ENCODE data around the gene SASH1. TPM values are rescaled to one million over a fixed set of nuclear protein-coding genes. Genes with fewer than 3 reads are reported as not detected.
A peak's percentile ranks its signal among the peaks of the same experiment; 100 is the strongest.

Gene SASH1
- total RNA-seq, 2 donors from 2014 or later, result 4.6 to 12.4 TPM

GRCh38 chr6:148521586-148521985 is 178.9 kb downstream of the SASH1 start:
- Histone ChIP-seq H3K36me3 (ENCODE audit: control insufficient read depth, insufficient read depth, low read length) (peaks cover 38% of the 10 kb centered on the region), H3K4me3 (ENCODE audit: low read length) (no peak overlapping the region), H3K27me3 (ENCODE audit: control insufficient read depth, insufficient read depth, low read length, poor library complexity, severe bottlenecking) (no peaks in the 10 kb centered on the region), H3K9me3 (ENCODE audit: control insufficient read depth, low read length) (no peaks in the 10 kb centered on the region), H3K27ac (ENCODE audit: low read depth, low read length) (peak overlapping the region; percentile 67), H3K9ac (ENCODE audit: extremely low read depth, low read length, poor library complexity, severe bottlenecking) (no peak overlapping the region), H3K4me1 (ENCODE audit: control insufficient read depth, insufficient read depth, low read length) (peaks cover 3% of the 10 kb centered on the region)
- no peaks in the 10 kb centered on the region for H3K9me3 Mint-ChIP-seq
- H3K27ac Mint-ChIP-seq, result no peak overlapping the region
- peaks cover 18% of the 10 kb centered on the region for H3K4me1 Mint-ChIP-seq
- H3K27me3 Mint-ChIP-seq (ENCODE audit: insufficient read depth), result no peaks in the 10 kb centered on the region
- H3K4me3 Mint-ChIP-seq, result no peak overlapping the region
- peaks cover 19% of the 10 kb centered on the region for H3K36me3 Mint-ChIP-seq (ENCODE audit: low read depth)
- 100% methylated on average over 1 of the region's 1 CpG for WGBS, 2 experiments (ENCODE audit: insufficient coverage in 1 of 2, insufficient read length in 1 of 2)
- TF ChIP-seq CTCF (conservative IDR thresholded peaks at IDR 0.05), result no peak
- no peak for DNase-seq

GRCh38 chr6:148523048-148523447 is 180.4 kb downstream of the SASH1 start:
- Histone ChIP-seq H3K27me3 (ENCODE audit: control insufficient read depth, insufficient read depth, low read length, poor library complexity, severe bottlenecking) (no peaks in the 10 kb centered on the region), H3K36me3 (ENCODE audit: control insufficient read depth, insufficient read depth, low read length) (peaks cover 49% of the 10 kb centered on the region), H3K27ac (ENCODE audit: low read depth, low read length) (no peak overlapping the region), H3K4me1 (ENCODE audit: control insufficient read depth, insufficient read depth, low read length) (peaks cover 3% of the 10 kb centered on the region), H3K9me3 (ENCODE audit: control insufficient read depth, low read length) (no peaks in the 10 kb centered on the region), H3K4me3 (ENCODE audit: low read length) (no peak overlapping the region), H3K9ac (ENCODE audit: extremely low read depth, low read length, poor library complexity, severe bottlenecking) (no peak overlapping the region)
- WGBS, 2 experiments (ENCODE audit: insufficient coverage in 1 of 2, insufficient read length in 1 of 2), result 87 to 100% methylated on average over 2 of the region's 2 CpGs
- H3K4me3 Mint-ChIP-seq, result no peak overlapping the region
- peaks cover 18% of the 10 kb centered on the region for H3K4me1 Mint-ChIP-seq
- H3K36me3 Mint-ChIP-seq (ENCODE audit: low read depth), result peaks cover 24% of the 10 kb centered on the region
- no peak overlapping the region for H3K27ac Mint-ChIP-seq
- DNase-seq, result no peak
- H3K27me3 Mint-ChIP-seq (ENCODE audit: insufficient read depth), result no peaks in the 10 kb centered on the region
- H3K9me3 Mint-ChIP-seq, result no peaks in the 10 kb centered on the region
- no peak for TF ChIP-seq CTCF (conservative IDR thresholded peaks at IDR 0.05)

GRCh38 chr6:148523551-148523950 is 180.9 kb downstream of the SASH1 start:
- WGBS, 2 experiments (ENCODE audit: insufficient coverage in 1 of 2, insufficient read length in 1 of 2), result 63% methylated on average over 3 to 4 of the region's 4 CpGs

More at GRCh38 chr6:148523551-148523950, 180.9 kb downstream of the SASH1 start:
- TF ChIP-seq CTCF (conservative IDR thresholded peaks at IDR 0.05), result no peak
- Mint-ChIP-seq H3K9me3 (no peaks in the 10 kb centered on the region), H3K4me1 (peaks cover 18% of the 10 kb centered on the region), H3K27ac (no peak overlapping the region), H3K27me3 (ENCODE audit: insufficient read depth) (no peaks in the 10 kb centered on the region), H3K36me3 (ENCODE audit: low read depth) (peaks cover 29% of the 10 kb centered on the region), H3K4me3 (no peak overlapping the region)
- DNase-seq, result no peak
- H3K4me3 ChIP-seq (ENCODE audit: low read length), result no peak overlapping the region
- no peak overlapping the region for H3K27ac ChIP-seq (ENCODE audit: low read depth, low read length)
- no peaks in the 10 kb centered on the region for H3K27me3 ChIP-seq (ENCODE audit: control insufficient read depth, insufficient read depth, low read length, poor library complexity, severe bottlenecking)
- no peaks in the 10 kb centered on the region for H3K9me3 ChIP-seq (ENCODE audit: control insufficient read depth, low read length)
- H3K4me1 ChIP-seq (ENCODE audit: control insufficient read depth, insufficient read depth, low read length), result peaks cover 3% of the 10 kb centered on the region
- peaks cover 50% of the 10 kb centered on the region for H3K36me3 ChIP-seq (ENCODE audit: control insufficient read depth, insufficient read depth, low read length)
- H3K9ac ChIP-seq (ENCODE audit: extremely low read depth, low read length, poor library complexity, severe bottlenecking), result no peak overlapping the region
